GM21723 (cell line): ENCODE results near the gene SIPA1L3.

ENCODE experiments used
- ATAC-seq: cut with Tn5 transposase; IDR thresholded peaks from one replicate; pipeline ENCODE4 v1.9.1; 2021; ENCODE audit warnings: mild to moderate bottlenecking, moderate library complexity; ENCODE audit not compliant: unreplicated experiment

Gene SIPA1L3

DNA sequence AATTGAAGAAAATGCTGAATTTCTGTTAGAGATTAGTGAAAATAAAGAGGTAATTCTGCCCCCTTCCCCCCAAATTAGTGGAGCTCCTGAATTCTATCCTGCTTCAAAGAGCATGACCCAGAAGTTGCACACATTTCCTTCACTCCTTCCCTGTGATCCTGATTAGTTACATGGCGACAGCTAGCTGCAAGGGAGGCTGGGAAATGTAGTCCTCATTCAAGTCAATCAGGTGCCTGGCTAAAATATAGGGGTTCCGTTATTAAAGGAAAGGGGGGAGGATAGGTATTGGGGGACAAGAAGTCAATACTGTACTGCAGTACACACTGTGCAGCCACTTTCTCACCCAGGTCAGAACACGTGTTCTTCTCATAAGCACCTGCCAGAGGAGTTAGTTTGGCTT, 65.8 kb downstream of the SIPA1L3 start:
- ATAC-seq: no peak

DNA sequence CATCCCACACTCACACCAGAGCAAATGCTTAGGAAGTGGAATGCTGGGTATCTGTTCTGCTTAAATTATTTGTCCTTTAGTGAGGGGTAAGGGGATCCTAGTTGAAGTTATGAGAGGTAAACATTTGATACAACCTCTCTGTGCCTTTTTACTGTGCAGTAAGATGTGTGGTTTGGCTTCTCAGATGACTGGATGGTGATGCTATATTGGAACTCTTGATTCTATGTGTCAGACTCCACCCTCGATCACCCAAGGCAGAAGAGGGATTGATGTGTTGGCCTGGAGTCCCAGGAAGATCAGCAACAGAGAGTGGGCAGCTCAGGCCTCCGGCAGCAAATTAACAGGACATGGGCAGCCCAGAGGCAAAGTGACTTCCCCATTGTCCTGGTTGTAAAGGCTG, 66.7 kb downstream of the SIPA1L3 start:
- ATAC-seq: no peak

DNA sequence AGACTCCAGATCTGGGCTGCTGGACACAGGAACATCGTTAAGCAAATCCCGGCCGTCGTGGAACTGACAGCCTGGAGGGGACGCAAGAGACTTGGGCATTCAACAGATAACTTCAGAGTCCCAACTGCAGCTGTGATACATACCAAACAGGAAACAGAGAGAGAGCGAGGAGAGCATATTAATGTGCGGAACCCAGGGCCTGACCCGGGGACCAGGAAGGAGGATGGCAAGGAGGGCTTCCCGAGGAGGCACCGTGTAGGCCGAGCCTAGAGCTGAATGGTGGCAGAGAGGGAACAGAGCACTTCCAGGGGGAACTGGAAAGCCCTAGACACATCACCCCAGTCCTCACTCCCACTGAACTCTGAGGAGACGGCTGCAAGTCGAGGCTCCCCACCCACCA, 68.1 kb downstream of the SIPA1L3 start:
- ATAC-seq: no peak

DNA sequence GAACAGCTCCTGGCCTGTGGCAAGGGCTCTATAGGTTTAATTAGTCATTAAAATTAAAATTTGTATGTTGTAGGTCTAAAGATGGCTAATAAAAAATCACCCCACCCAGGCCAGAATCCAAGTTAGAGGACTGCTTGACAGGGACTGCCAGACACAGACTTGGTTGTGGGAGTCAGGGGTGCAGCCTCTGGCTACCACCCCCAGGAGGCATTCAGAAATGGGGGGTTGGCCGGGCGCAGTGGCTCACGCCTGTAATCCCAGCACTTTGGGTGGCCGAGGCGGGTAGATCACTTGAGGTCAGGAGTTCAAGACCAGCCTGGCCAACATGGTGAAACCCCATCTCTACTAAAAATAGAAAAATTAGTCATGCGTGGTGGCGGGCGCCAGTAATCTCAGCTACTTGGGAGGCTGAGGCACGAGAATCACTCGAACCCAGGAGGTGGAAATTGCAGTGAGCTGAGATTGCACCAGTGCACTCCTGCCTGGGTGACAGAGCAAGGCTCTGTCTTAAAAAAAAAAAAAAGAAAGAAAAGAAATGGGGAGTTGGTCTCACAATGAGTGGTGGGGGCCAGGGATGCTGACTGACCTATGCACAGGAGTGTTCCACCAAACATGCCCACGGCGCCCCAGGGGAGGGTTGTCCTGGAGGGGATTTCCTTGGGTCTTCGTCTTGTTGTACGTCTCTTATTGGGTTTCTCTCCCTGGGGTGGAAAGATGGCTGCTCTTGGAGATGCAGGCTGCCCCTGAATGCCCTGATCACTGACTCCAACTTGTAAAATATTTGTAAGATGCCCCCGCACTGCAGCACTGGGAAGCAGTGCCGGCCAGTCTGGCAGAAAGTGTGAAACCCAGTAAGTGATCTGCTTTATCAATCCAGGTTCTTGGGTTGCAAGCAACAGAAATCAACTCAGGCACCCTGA, 68.8 kb downstream of the SIPA1L3 start:
- no peak for ATAC-seq

DNA sequence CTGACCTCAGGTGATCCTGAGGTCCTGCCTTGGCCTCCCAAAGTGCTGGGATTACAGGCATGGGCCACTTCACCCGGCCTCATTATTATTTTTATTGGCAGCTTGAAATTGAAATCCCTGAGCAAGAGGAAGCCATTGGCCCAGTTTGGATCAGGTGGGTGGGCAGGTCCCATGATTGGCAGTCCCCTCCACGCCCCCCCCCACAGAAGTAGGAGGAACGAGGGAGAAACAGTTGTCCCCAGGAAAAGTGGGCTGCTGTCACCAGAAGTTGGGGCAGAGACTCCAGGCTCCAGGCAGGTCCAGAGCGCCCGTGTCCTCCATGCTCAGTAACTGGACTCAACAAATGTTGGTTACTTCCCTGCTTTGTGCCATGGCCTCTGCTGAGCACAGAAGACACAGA, 70.4 kb downstream of the SIPA1L3 start:
- ATAC-seq: no peak

DNA sequence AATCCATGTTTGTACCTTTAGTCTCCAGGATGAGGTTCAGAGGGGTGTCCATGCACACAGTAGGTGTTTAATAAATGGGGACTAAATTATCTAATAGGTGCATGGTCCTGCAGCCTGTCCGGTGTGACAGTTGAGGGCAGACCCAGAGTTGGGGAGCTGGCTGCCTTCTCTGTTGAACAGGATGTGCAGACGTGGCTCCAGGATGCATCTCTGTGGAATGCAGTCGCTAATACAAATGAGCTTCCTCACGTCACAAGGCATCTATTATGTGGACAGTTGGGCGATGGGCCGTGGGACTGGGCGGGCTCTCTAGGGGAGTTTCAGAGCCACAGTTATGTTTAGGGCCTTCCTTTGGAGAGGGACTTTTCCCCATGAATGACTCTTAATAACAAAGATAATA, 71.0 kb downstream of the SIPA1L3 start:
- ATAC-seq: no peak

DNA sequence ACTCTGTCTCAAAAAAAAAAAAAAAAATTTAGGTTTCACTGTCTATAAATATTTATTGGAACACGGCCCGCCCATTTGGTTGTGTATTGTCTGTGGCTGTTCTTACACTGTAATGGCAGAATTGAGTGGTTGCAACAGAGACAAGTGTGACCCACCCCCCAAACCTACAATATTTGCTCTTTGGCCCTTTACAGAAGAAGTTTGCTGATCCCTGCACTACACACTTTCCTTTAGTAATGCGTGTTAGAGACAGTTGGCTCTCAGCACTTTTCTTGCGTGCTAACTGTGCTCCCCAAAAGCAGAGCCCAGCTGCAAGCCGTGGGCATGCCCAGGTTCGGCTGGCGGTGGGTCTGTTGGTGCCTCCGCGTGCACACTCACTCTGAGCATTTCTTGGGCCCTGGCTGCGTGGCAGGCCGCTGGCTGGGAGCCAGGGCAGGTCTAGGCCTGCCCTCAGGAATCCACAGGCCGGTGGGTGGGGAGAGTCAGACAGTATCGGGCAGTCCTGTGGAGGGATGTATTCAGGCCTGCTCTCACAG, 72.6 kb downstream of the SIPA1L3 start:
- no peak for ATAC-seq

DNA sequence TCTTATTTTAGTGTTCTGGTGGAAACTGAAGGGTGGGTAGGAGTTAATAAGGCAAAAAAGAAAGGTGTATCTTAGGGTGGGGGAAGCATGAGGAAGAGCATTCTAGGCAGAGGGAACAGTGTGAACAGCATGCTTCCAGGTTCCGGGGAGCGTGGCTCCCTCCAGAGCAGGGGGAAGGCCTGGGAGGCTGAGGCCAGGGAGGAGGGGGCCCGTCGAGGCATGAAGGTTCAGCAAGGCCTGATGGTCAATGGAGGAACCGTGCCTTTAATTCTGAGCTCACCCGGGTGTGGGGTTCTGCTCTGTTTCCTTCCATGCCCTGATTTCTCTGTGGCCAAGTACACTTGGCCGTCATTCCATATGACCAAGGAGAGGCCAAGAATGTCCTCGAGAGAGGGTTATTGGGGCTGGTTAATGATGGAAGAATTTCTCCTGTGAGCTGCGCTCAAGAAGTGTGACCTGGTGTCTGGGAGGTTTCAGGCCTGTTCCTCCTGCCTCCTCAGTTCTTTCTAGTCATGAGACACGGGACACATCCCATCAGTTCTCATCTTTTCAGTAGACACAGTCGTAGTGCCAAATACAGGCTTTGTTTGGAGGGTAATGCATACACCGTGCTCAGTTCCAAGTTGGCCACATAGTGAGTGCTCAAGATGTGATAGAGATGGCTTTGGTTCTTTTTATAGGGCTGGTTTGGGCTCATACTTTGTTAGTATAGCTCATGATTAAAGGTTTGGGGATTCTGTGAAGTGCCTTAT, 73.6 kb downstream of the SIPA1L3 start:
- no peak for ATAC-seq

DNA sequence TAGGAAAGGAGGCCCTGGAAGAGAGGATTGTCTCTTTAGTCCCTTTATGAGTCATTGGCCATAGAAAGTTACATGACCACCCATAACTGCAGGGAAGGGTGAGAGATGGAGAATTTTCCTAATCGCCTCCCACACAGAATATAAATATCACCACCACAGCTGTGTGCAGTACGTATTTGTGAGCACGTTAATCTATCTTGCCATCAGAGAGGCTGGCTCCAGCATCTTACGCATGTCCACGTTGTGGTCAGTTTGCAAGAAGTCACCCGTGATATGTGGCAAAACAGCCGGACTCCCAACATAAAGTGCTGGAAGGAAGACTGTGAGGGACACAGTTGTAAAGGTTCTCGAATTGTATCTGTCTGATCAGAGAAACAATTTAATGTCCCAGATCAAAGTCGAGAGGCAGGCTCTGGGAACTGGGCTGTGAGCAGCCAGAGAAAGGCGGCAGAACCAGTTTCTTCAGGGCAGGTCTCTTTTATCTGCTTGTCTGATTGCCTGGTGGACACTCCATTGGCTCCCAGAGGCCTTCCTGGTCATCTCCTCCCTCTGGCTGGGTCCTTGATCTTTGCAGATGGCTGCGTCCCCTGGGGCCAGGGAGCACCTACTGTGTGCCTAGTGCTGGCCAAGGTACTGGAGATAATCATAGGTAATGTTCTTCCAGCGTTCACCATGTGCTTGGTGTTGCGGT, 74.9 kb downstream of the SIPA1L3 start:
- ATAC-seq: no peak

DNA sequence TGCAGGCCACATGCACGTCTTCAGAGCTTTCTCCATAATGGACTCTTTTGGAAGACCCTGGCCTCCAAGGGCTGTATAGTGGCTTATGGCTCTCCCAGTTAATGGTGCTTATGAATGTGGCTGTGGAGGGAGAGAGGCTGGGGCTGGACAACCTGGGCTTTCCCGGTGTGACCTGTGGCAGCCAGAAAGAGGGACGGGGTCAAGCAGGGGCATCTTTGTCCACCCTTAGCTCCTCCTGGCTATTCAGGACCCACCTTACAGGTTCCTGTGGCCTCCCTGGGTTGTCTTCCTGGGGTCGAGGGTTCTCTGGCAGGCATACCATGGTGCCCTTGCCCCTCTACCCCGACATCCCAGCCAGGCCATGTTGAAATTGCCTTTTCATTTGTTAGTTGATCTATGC, 75.6 kb downstream of the SIPA1L3 start:
- no peak for ATAC-seq

DNA sequence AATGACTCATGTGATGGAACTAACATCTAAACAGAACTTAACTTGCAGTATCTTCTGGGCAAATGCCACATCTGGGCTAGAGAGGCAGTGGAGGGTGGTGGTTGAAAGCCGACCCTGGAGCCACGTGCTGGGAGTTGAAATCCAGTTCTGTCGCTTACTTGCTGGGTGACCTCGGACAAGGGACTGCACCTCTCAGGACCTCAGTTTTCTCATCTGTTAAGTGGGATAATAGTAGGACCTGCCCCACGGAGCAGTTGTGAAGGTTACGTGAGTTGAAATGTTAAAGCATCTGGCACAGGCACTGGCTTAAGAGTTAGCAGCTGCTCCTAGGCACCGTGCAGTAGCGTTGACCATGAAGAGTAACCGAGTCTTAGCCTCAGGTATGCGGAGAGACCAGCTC, 76.1 kb downstream of the SIPA1L3 start:
- ATAC-seq: no peak

DNA sequence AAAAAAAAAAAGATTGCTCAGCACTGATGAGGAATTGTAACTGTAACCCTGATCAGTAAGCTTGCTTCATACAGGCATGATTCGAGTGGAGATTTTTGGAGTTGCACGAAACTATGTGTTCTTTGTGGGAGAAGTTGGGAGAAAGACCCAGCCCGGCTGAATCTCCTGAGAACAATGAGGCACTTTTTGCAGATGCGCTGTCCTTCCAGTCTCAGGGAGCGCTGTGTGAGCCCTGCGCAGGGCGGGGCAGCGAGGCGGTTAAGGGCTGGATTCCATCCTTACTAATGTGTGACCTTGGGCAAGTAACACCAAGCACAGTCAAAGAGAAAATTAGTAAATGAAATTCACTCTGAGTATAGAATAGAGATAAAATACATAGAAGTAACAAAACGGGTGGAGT, 76.9 kb downstream of the SIPA1L3 start:
- ATAC-seq: no peak

DNA sequence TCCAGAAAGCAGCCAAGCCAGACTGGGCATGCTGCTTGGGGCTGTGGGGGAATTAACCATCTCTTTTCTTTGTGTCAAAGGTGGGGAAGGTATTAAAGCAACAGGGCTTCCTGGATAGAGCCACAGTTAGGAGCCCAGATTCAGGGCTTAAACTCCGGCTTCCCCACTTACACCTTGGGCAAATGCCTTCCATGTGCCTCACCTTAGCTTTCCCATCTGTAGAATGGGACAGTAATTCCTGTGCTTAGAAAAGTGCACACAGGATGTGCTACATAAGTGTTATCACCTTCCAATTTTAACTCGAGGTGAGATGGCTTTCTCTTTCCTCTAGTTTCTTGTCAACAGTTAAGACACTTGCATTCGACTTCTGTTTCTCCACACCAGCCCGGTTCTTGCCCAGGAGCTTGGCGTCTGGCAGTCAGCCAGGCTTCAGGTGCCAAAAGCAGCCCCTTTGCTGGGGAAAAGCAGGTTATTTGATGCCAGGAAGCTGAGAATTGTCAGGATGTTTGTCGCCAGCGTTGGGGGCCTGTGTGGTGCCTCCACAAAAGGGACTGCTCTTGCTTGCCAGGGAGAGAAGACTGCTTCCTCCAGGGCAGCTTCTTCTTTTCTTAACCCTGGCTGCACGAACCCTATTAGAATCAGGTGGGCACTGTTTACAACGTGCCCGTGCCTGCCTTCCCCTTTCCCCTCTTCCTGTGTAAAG, 79.2 kb downstream of the SIPA1L3 start:
- no peak for ATAC-seq

DNA sequence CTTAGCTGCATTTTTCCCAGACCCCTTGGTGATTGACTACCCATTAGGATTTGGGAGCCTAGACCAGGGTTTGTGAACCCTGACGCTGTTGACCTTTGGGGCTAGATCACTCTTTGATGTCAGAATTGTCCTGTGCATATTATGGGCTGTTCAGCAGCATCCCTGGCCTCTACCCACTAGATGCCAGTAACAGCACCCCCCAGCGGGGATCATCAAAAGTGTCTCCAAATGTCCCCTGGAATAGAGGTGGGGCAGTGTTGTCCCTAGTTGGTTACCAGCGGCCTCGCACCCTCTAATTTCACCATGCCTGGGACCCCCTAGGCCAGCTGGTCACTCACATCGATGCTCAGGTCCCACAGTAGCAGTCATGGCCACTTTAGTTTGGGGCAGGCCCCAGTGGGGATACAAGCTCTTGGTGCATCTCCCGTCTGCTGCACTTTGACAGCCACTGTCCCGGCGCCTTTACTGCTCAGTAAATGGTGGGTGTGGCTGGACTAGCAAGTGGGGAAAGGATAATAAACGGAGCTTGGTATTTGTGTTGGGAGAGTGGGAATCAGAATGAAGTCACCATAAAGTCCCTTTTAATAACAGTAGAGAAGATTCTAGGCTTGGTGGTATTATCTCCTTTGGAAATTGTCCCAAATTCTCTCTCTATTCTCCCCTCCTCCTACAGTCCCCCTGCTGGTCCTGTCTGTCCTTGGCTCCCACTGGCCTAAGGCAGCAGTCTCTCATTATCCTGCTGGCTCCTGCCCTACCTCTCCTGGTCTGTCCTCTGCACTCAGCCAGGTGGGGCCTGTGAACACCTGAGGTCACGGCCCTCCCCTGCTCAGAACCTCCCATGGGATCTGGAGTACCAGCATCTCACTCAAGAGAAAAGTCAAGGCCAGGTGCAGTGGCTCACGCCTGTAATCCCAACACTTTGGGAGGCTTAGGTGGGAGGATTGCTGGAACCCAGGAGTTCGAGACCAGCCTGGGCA, 80.6 kb downstream of the SIPA1L3 start:
- ATAC-seq: no peak

DNA sequence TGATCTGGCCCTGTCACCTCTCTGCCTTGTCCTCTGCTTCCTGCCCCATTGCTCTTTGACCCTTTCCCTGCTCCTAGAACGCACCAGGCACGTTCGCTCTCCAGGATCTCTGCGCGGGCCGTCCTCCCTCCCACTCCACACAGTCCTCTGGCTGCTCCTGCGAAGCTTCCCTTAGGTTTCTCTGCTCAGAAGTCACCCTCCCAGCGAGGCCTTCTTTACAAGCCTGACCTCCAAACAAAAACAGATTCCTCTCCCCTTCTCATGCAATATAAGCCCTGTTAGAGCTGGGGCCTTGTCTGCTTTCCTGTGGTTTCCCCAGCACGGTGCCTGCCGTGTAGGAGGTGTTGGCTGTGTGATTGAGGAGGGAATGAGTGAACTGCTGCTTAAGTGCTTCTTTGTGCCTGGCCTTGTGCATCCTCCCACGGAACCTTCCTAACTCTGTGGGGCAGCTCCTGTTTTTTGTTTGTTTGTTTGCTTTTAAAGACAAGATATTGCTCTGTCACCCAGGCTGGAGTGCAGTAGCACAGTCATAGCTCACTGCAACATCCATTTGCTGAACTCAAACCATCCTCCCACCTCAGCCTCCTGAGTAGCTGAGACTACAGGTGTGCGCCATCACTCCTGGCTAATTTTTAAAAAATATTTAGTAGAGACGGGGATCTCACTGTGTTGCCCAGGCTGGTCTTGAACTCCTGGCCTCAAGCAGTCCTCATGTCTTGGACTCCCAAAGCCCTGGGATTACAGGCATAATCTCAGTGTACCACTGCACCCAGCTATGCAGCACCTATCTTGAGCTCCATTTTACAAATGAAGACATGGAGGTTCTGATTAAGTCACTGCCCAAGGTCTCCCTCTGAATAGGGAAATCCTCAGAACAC, 82.0 kb downstream of the SIPA1L3 start:
- ATAC-seq: no peak

DNA sequence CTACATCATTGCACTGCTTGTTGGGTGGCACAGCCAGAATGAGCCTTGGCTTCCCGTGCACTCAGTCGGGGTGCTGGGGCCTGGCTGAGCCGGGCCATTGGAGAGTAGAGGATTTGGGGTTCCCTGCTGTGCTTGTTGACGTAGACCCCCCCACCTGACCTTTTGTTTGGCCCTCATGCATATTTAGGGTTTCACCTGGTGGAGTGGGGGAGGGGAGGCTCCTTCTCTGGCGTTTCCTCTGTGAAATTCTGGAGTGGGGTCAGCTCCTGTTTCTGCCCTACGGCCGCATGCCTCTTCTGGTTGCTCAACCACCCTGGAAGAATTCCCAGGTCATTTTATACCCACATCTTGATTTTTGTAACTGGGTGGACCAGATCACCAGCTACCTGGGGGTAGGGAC, 82.8 kb downstream of the SIPA1L3 start:
- no peak for ATAC-seq

DNA sequence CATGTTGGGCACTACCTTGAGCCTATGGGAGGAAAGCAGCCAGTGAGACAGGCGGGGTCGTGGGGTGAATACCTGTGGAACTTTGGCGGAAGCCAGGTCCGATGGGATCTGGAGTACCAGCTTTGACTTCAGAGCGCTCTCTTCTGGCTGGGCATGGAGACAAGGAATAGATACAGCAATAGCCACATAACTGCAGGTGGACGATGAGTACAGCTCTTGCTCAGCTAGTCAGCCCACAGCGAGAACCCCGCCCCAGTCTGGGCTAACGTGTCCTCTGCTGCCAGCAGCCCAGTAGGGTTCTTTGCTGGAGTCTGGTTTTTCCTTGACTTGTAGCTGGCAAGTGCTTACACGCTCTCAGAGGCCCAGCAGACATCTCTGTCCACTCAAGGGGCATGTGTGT, 83.4 kb downstream of the SIPA1L3 start:
- no peak for ATAC-seq

DNA sequence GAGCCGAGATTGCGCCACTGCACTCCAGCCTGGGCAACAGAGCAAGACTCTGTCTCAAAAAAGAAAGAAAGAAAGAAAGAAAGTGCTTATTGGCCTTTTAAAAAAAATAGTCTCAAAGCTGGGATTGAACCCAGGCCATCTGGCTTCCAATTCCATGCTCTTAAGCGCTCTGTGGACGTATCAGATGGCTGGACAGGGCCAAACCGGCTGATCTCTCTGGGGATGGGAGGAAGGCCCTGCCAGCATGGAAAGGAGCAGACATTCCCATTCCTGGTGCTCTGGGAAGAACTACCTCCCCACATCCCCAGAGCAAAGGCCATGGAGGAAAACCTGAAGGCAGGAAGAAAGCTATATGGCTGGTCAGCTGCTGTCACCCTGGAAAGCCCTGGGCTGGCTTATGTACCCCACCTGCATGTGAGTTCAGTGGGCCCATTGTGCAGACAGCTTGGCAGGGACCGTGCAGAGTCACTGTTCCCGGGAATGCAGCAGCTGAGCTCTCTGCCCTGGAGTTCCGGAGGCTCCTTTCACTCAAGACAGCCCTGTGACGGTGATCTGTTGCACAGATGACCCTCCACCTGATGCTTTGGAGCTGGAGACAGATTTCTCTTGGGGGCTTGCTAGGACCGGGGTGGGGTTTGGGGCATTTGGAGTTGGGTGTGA, 84.3 kb downstream of the SIPA1L3 start:
- ATAC-seq: no peak
